Natural killer cell (primary cell): Measurements from ENCODE around the gene WSCD2. TPM values are rescaled to one million over a fixed set of nuclear protein-coding genes. Genes with fewer than 3 reads are reported as not detected.

Experiments
- ATAC-seq, 3 donors: fragments of 150-1000 bp in 2 of 3; fragments of 200-7000 bp in 1 of 3; cut with Tn5 transposase; 1 replicate in 1 of 3; 2 replicates in 2 of 3; pipeline ENCODE4 v1.10.0; 2021; ENCODE audit warnings: mild to moderate bottlenecking in 2 of 3, moderate library complexity in 2 of 3
- DNase-seq, 2 donors: peaks; one replicate each; pipeline versions ENCODE4 v3.0.0 to v3.0.0-alpha.2; 2013 to 2021; ENCODE audit warnings: mixed read lengths in 1 of 2
- H3K27ac ChIP-seq: one replicate; pipeline ENCODE4 v1.5.1; 2013; ENCODE audit warnings: mild to moderate bottlenecking, low read length
- H3K27me3 ChIP-seq: one replicate; pipeline ENCODE4 v1.6.1; 2013; ENCODE audit warnings: low read length; ENCODE audit not compliant: control insufficient read depth, insufficient read depth
- H3K36me3 ChIP-seq: one replicate; pipeline ENCODE4 v1.6.1; 2013; ENCODE audit warnings: low read length; ENCODE audit not compliant: control insufficient read depth, insufficient read depth
- H3K4me1 ChIP-seq: one replicate; pipeline ENCODE4 v1.6.1; 2013; ENCODE audit warnings: low read length; ENCODE audit not compliant: control insufficient read depth, insufficient read depth
- H3K4me3 ChIP-seq: one replicate; pipeline ENCODE4 v1.5.1; 2013; ENCODE audit warnings: low read length
- H3K9me3 ChIP-seq: one replicate; pipeline ENCODE4 v1.6.1; 2013; ENCODE audit warnings: low read length; ENCODE audit not compliant: control insufficient read depth, insufficient read depth
- H3K27ac Mint-ChIP-seq, 2 donors: one replicate each; pipeline ENCODE4 v1.8.0; 2022; ENCODE audit warnings: mild to moderate bottlenecking in 2 of 2, mixed read lengths in 2 of 2, moderate library complexity in 1 of 2
- H3K27me3 Mint-ChIP-seq, 2 donors: one replicate each; pipeline ENCODE4 v1.8.0; 2022; ENCODE audit warnings: low read depth in 2 of 2, mixed read lengths in 2 of 2
- H3K36me3 Mint-ChIP-seq: one replicate; pipeline ENCODE4 v1.8.0; 2022; ENCODE audit warnings: mixed read lengths
- H3K4me1 Mint-ChIP-seq, 2 donors: one replicate each; pipeline ENCODE4 v1.8.0; 2022; ENCODE audit warnings: mixed read lengths in 2 of 2
- H3K4me3 Mint-ChIP-seq: one replicate; pipeline ENCODE4 v1.8.0; 2022; ENCODE audit warnings: mild to moderate bottlenecking, moderate library complexity, mixed read lengths
- H3K9me3 Mint-ChIP-seq, 2 donors: one replicate each; pipeline ENCODE4 v1.8.0; 2022; ENCODE audit warnings: mixed read lengths in 2 of 2
- CTCF ChIP-seq: fragments of 200-600 bp; IDR thresholded peaks from one replicate; pipeline ENCODE4 v1.8.0; 2022; ENCODE audit warnings: antibody characterized with exemption
- WGBS: methylation state at CpG from one replicate; pipeline ENCODE4 v1.1.7; 2013; ENCODE audit warnings: missing lambda C conversion rate; ENCODE audit not compliant: insufficient coverage; 5-methylcytosine and 5-hydroxymethylcytosine counted together
- intact Hi-C: fragments of 100-400 bp; cut with micrococcal nuclease; formaldehyde crosslinking; loops from one replicate; pipeline ENCODE4 v1.14.2; 2022
- total RNA-seq, 4 donors: library from RNA; stranded (reverse); fragments of 120-200 nt in 1 of 4; gene quantifications; one replicate each; pipeline versions ENCODE4 v1.2.3 to v1.2.4, GENCODE V29; 2013 to 2022

Gene WSCD2
- total RNA-seq, 3 donors from 2014 or later (not counting 1 experiment from before 2014, with no cell fraction given) = 0.32 to 0.78 TPM; not detected in 1

GRCh38 chr12:108133482-108133881 is 4.4 kb downstream of the WSCD2 start:
- no peak for TF ChIP-seq CTCF
- ATAC-seq (no peak), DNase-seq (no peak)
- H3K4me1 ChIP-seq = peaks cover 9% of the 10 kb centered on the region
- H3K36me3 ChIP-seq = no peaks in the 10 kb centered on the region
- Mint-ChIP-seq H3K4me1 (peaks cover 0 to 8% of the 10 kb centered on the region in 2 donors), H3K27me3 (peaks cover 41 to 43% of the 10 kb centered on the region in 2 donors), H3K4me3 (no peak overlapping the region), H3K9me3 (no peaks in the 10 kb centered on the region), H3K36me3 (no peaks in the 10 kb centered on the region), H3K27ac (no peak overlapping the region)
- H3K9me3 ChIP-seq = no peaks in the 10 kb centered on the region
- no peak overlapping the region for H3K27ac ChIP-seq
- WGBS = 74% methylated on average over 7 of the region's 7 CpGs
- peaks cover 10% of the 10 kb centered on the region for H3K27me3 ChIP-seq
- H3K4me3 ChIP-seq = no peak overlapping the region
- intact Hi-C loops = no loop called here

DNA sequence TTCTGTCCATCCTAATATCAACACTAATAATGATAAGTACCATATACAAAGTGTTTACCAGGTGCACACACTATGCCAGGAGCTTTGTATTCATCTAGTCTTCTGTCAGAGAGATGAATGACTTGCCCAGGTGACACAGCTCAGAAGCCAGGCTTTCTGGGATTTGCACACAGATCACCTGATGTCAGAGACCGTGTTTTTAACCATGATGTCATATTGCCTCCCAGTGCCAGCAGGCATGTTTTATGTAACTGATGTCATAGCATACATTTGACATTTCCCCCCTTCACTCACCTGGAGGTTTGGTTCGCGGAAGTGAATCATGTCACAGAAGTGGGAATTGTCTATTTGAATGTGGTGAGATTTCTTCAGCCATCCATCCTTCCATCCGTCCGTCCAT is 5.7 kb downstream of the WSCD2 start:
- Histone ChIP-seq H3K9me3 (no peaks in the 10 kb centered on the region), H3K27me3 (peaks cover 3% of the 10 kb centered on the region), H3K4me1 (peaks cover 1% of the 10 kb centered on the region), H3K36me3 (no peaks in the 10 kb centered on the region), H3K4me3 (no peak overlapping the region), H3K27ac (no peak overlapping the region)
- H3K36me3 Mint-ChIP-seq = no peaks in the 10 kb centered on the region
- intact Hi-C loops = no loop called here
- no peak for DNase-seq
- ATAC-seq = no peak
- H3K4me1 Mint-ChIP-seq = no peaks in the 10 kb centered on the region
- WGBS = 93% methylated on average over 3 of the region's 5 CpGs
- H3K27ac Mint-ChIP-seq = no peak overlapping the region
- no peaks in the 10 kb centered on the region for H3K9me3 Mint-ChIP-seq
- no peak overlapping the region for H3K4me3 Mint-ChIP-seq
- TF ChIP-seq CTCF = no peak
- H3K27me3 Mint-ChIP-seq = peaks cover 36% of the 10 kb centered on the region in 2 donors

DNA sequence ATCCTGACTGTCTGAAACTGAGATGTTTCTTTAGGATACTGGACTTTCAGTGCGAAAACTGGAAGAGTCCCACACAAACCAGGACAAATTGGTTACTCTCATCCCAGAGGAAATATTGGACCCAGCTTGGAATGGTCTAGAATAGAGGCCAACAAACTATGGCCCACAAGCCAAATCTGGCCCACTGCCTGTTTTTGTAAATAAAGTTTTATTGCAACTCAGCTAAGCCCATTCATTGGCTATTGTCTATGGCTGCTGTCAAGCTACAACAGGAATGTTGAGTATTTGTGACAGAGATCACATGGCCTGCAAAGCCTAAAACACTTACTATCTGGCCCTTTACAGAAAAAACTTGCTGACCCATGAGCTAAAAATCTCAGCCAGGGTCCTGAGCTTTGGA is 6.5 kb downstream of the WSCD2 start:
- Mint-ChIP-seq H3K4me1 (no peaks in the 10 kb centered on the region), H3K4me3 (no peak overlapping the region), H3K36me3 (no peaks in the 10 kb centered on the region), H3K27me3 (peaks cover 32 to 35% of the 10 kb centered on the region in 2 donors), H3K9me3 (no peaks in the 10 kb centered on the region), H3K27ac (no peak overlapping the region)
- ATAC-seq = no peak
- Histone ChIP-seq H3K27ac (no peak overlapping the region), H3K4me1 (no peaks in the 10 kb centered on the region), H3K9me3 (no peaks in the 10 kb centered on the region), H3K4me3 (no peak overlapping the region), H3K36me3 (no peaks in the 10 kb centered on the region), H3K27me3 (no peaks in the 10 kb centered on the region)
- WGBS = 100% methylated on average over 1 of the region's 1 CpG
- no peak for DNase-seq
- TF ChIP-seq CTCF = no peak
- intact Hi-C loops = no loop called here

GRCh38 chr12:108136697-108137096 is 7.6 kb downstream of the WSCD2 start:
- no peaks in the 10 kb centered on the region for H3K36me3 ChIP-seq
- H3K4me1 ChIP-seq = no peaks in the 10 kb centered on the region
- H3K27me3 Mint-ChIP-seq = peaks cover 22 to 24% of the 10 kb centered on the region in 2 donors
- no peak overlapping the region for H3K27ac Mint-ChIP-seq
- H3K9me3 Mint-ChIP-seq = no peaks in the 10 kb centered on the region
- intact Hi-C loops = no loop called here
- DNase-seq = no peak
- H3K4me3 ChIP-seq = no peak overlapping the region
- TF ChIP-seq CTCF = no peak
- H3K4me3 Mint-ChIP-seq = no peak overlapping the region
- no peaks in the 10 kb centered on the region for H3K9me3 ChIP-seq
- H3K27ac ChIP-seq = no peak overlapping the region
- ATAC-seq = no peak
- H3K4me1 Mint-ChIP-seq = no peaks in the 10 kb centered on the region
- no peaks in the 10 kb centered on the region for H3K27me3 ChIP-seq
- 73% methylated on average over 6 of the region's 6 CpGs for WGBS
- H3K36me3 Mint-ChIP-seq = no peaks in the 10 kb centered on the region
